ENCODE results near the gene ARHGDIB.

ARHGDIB gene

GRCh38 chr12:14982991-14983390 is 21.6 kb upstream of the ARHGDIB start:
- DNase-seq (ENCODE audit: low read depth): no peak

GRCh38 chr12:14982562-14982961 is 21.2 kb upstream of the ARHGDIB start:
- no peak for DNase-seq (ENCODE audit: low read depth)

GRCh38 chr12:14981049-14981448 is 19.6 kb upstream of the ARHGDIB start:
- no peak for DNase-seq (ENCODE audit: low read depth)

GRCh38 chr12:14979468-14979867 is 18.1 kb upstream of the ARHGDIB start:
- no peak for DNase-seq (ENCODE audit: low read depth)

GRCh38 chr12:14976658-14977057 is 15.3 kb upstream of the ARHGDIB start:
- no peak for DNase-seq (ENCODE audit: low read depth)

- no peak for DNase-seq (ENCODE audit: low read depth)
Observed at GRCh38 chr12:14975457-14975856, 14.1 kb upstream of the ARHGDIB start.

GRCh38 chr12:14974633-14975032 is 13.2 kb upstream of the ARHGDIB start:
- no peak for DNase-seq (ENCODE audit: low read depth)

GRCh38 chr12:14972816-14973215 is 11.4 kb upstream of the ARHGDIB start, which contains the start of gene PDE6H:
Gene PDE6H, plus strand, starts transcription at chr12:14973042. Its CDS starts 4,971 bp downstream, at chr12:14978013.
- DNase-seq (ENCODE audit: low read depth): no peak

- DNase-seq (ENCODE audit: low read depth): no peak
Observed at GRCh38 chr12:14970473-14970872, 9.1 kb upstream of the ARHGDIB start.

GRCh38 chr12:14968478-14968877 is 7.1 kb upstream of the ARHGDIB start:
- DNase-seq (ENCODE audit: low read depth): no peak

- no peak for DNase-seq (ENCODE audit: low read depth)
Observed at GRCh38 chr12:14965221-14965620, 3.8 kb upstream of the ARHGDIB start.

- DNase-seq (ENCODE audit: low read depth): no peak
Observed at GRCh38 chr12:14964406-14964805, 3.0 kb upstream of the ARHGDIB start.

GRCh38 chr12:14963520-14963919 is 2.1 kb upstream of the ARHGDIB start:
- DNase-seq (ENCODE audit: low read depth): no peak

GRCh38 chr12:14962797-14963196 is 1.4 kb upstream of the ARHGDIB start:
- no peak for DNase-seq (ENCODE audit: low read depth)

- DNase-seq (ENCODE audit: low read depth): no peak
Observed at GRCh38 chr12:14962153-14962539, 745 bp upstream of the ARHGDIB start.

- peak; percentile 74 for DNase-seq (ENCODE audit: low read depth)
Observed at GRCh38 chr12:14960548-14961465, 594 bp downstream of the ARHGDIB start.

- DNase-seq (ENCODE audit: low read depth): no peak
Observed at GRCh38 chr12:14959916-14960496, 1.4 kb downstream of the ARHGDIB start.

- DNase-seq (ENCODE audit: low read depth): no peak
Observed at GRCh38 chr12:14959463-14959862, 1.9 kb downstream of the ARHGDIB start.

- no peak for DNase-seq (ENCODE audit: low read depth)
Observed at GRCh38 chr12:14959126-14959440, 2.3 kb downstream of the ARHGDIB start.

GRCh38 chr12:14958361-14959125 is 2.9 kb downstream of the ARHGDIB start:
- DNase-seq (ENCODE audit: low read depth): no peak

- DNase-seq (ENCODE audit: low read depth): no peak
Observed at GRCh38 chr12:14957551-14958168, 3.7 kb downstream of the ARHGDIB start.

- DNase-seq (ENCODE audit: low read depth): no peak
Observed at GRCh38 chr12:14956905-14957304, 4.5 kb downstream of the ARHGDIB start.

Measured in ELR (cell line).